GM21390 (cell line): ENCODE data around the gene C6orf89.

ENCODE experiments used
- ATAC-seq: cut with Tn5 transposase; IDR thresholded peaks from one replicate; pipeline ENCODE4 v1.9.1; 2021; ENCODE audit not compliant: unreplicated experiment

C6orf89 gene

GRCh38 chr6:36967301-36967700, 81.5 kb downstream of the C6orf89 start:
- ATAC-seq: no peak

- ATAC-seq: no peak
Measured at GRCh38 chr6:36967757-36968156, 82.0 kb downstream of the C6orf89 start.

- ATAC-seq: no peak
Measured at GRCh38 chr6:36968266-36968977, 82.7 kb downstream of the C6orf89 start.

GRCh38 chr6:36969240-36969691, 83.5 kb downstream of the C6orf89 start:
- ATAC-seq: no peak

- ATAC-seq: no peak
Measured at GRCh38 chr6:36969988-36970891, 84.5 kb downstream of the C6orf89 start.

DNA sequence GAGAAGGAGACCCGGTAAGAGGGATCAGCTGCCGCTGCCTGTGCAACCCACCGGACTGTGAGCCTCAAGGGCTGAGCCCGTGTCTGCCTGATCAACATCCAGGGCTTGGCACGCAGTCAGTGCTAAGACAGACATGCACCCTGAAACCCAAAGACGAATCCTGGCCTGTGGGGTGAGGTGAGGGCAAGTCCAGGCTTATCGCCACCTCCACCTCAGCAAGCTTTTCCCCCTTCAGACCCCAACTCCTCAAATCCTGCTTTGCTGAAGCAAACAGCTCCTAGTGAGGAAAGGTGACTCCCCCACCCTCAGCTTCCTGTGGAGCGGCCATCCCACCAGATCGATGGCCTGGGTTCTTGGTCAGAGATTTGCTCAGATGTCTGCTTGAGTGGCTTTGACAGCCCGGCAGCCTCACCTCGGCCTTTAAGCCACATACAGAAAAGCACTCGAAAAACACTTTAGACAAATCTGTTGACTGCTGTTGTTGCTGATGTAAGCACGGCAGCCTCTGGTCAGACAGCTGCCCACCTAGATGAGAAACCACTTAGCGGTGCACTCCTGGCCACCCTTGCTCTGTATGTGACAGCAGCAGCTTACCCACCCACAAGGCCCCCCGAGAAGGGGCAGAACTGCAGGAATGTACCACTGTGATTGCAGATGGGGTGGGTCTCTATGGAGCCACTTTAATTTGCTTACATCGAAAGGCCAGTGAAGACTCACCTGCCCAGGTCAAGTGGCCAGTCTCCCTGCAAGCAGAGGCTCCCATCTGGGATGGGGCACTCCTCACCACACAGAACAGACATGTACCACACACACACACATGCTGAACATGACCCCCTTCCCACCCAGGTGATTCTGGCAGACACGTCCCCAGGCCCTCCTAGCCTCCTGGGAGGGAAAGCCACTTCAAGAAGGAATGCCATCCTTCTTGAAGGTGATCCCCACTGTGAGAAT, 85.4 kb downstream of the C6orf89 start:
- ATAC-seq: no peak

- no peak for ATAC-seq
Measured at GRCh38 chr6:36971921-36972673, 86.3 kb downstream of the C6orf89 start.

- ATAC-seq: no peak
Measured at GRCh38 chr6:36973190-36973589, 87.4 kb downstream of the C6orf89 start.

- ATAC-seq: no peak
Measured at GRCh38 chr6:36973647-36974046, 87.9 kb downstream of the C6orf89 start.

GRCh38 chr6:36975231-36976006, 89.7 kb downstream of the C6orf89 start:
- no peak for ATAC-seq

GRCh38 chr6:36976007-36976264, 90.2 kb downstream of the C6orf89 start:
- no peak for ATAC-seq

- ATAC-seq: no peak
Measured at GRCh38 chr6:36976509-36976908, 90.8 kb downstream of the C6orf89 start.

DNA sequence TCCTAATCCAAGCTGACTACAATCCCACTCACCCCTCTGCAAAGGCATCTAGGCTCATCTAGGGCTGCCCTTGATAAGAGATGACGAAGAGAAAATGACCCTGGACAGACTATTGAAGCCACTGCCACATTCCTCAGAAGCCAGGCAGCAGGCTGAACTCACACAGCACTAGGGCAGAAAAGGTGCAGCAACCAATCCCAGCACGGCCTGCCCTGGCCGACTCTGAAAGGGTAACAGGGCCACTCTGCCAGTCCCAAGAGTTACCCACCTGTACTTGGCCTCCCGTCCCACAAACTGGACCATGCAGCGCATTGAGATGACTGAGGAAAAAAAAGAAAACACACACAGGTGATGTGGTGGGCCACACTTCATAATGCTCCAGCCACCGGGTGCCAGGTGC, 91.2 kb downstream of the C6orf89 start:
- no peak for ATAC-seq

DNA sequence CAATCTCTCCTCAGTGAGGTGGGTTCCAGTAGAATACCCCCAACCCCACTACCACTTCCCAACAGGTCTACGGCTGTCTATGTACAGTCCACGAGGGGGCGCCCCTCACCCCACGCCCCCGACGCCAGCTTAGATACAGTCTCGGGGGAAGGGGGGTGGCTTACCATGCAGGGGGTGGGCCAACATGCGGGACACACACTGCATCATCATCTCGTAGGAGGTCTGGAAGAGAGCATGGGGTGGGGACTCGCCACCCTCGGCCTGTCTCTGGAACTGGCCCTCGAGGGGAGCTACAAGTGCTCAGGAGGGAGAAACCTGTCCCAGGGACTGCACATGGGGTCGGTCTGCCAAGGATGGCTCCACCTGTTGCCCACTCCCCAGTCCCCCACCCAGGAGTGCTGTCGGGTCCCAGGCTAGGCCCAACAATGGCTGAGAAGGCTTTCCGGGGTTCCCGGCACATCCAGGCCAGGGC, 91.8 kb downstream of the C6orf89 start:
- ATAC-seq: no peak
